Brain microvascular endothelial cell (primary cell): Measurements from ENCODE around the gene PALLD.

Experiments used
- DNase-seq: peaks from one replicate; pipeline ENCODE4 v3.0.0-alpha.2; 2020
- H3K27ac ChIP-seq: fragments of 250-450 bp; sonication (Bioruptor Pico); 2 replicates; pipeline ENCODE4 v1.5.1; 2020; ENCODE audit warnings: mild to moderate bottlenecking, moderate library complexity
- H3K27me3 ChIP-seq: fragments of 250-450 bp; sonication (Bioruptor Pico); replicated peaks from 2 replicates; pipeline ENCODE4 v1.5.1; 2020; ENCODE audit warnings: mild to moderate bottlenecking
- H3K36me3 ChIP-seq: fragments of 250-450 bp; sonication (Bioruptor Pico); replicated peaks from 2 replicates; pipeline ENCODE4 v1.5.1; 2020; ENCODE audit warnings: mild to moderate bottlenecking
- H3K4me3 ChIP-seq: 2 replicates; pipeline ENCODE4 v1.5.1; 2011; ENCODE audit warnings: low read depth, mild to moderate bottlenecking, control low read depth, low read length, moderate library complexity
- CTCF ChIP-seq: IDR thresholded peaks from 2 replicates; pipeline ENCODE4 v1.5.1; 2011; ENCODE audit warnings: low read depth, mild to moderate bottlenecking, moderate library complexity, low read length, control low read depth, inconsistent platforms; ENCODE audit errors: missing control alignments
- in situ Hi-C: cut with HindIII; loops from 2 replicates; pipeline ENCODE4 v1.10.0; 2017; ENCODE audit warnings: low sequenced_read_pairs, low pct_ligation_motif_present

PALLD gene

GRCh38 chr4:168868802-168869201, 371.9 kb downstream of the PALLD start:
- H3K27ac ChIP-seq = peak overlapping the region; percentile 44
- H3K27me3 ChIP-seq = no peaks in the 10 kb centered on the region
- H3K4me3 ChIP-seq = no peak overlapping the region
- in situ Hi-C loops = no loop called here
- no peak for TF ChIP-seq CTCF
- DNase-seq = no peak
- peaks cover 3% of the 10 kb centered on the region for H3K36me3 ChIP-seq

GRCh38 chr4:168870004-168870403, 373.2 kb downstream of the PALLD start:
- Histone ChIP-seq H3K27ac (no peak overlapping the region), H3K4me3 (no peak overlapping the region), H3K27me3 (no peaks in the 10 kb centered on the region), H3K36me3 (peaks cover 3% of the 10 kb centered on the region)
- TF ChIP-seq CTCF = no peak
- in situ Hi-C loops = no loop called here
- no peak for DNase-seq

GRCh38 chr4:168871632-168872031, 374.8 kb downstream of the PALLD start:
- no peak overlapping the region for H3K4me3 ChIP-seq
- DNase-seq = no peak
- no peaks in the 10 kb centered on the region for H3K27me3 ChIP-seq
- in situ Hi-C loops = no loop called here
- no peak overlapping the region for H3K27ac ChIP-seq
- no peak for TF ChIP-seq CTCF
- peaks cover 3% of the 10 kb centered on the region for H3K36me3 ChIP-seq

GRCh38 chr4:168874083-168874482, 377.2 kb downstream of the PALLD start:
- H3K4me3 ChIP-seq = no peak overlapping the region
- peaks cover 12% of the 10 kb centered on the region for H3K36me3 ChIP-seq
- in situ Hi-C loops = no loop called here
- TF ChIP-seq CTCF = no peak
- H3K27me3 ChIP-seq = no peaks in the 10 kb centered on the region
- no peak for DNase-seq
- no peak overlapping the region for H3K27ac ChIP-seq

- DNase-seq = no peak
- TF ChIP-seq CTCF = no peak
- Histone ChIP-seq H3K27me3 (no peaks in the 10 kb centered on the region), H3K36me3 (peaks cover 12% of the 10 kb centered on the region), H3K4me3 (no peak overlapping the region), H3K27ac (no peak overlapping the region)
- in situ Hi-C loops = no loop called here
These were observed 379.3 kb downstream of the PALLD start for GRCh38 chr4:168876106-168876505.
